Loucy (cell line): ENCODE measurements around the gene SLC4A9.

Experiments used
- EZH2phosphoT487 ChIP-seq: fragments of 200-600 bp; IDR thresholded peaks from 2 replicates; pipeline ENCODE4 v1.6.1; 2018; ENCODE audit warnings: antibody characterized with exemption, mild to moderate bottlenecking, moderate library complexity, borderline replicate concordance
- TF ChIP-seq, protein P1 (sequence below): fragments of 200-600 bp; sonication (generic); conservative IDR thresholded peaks from 2 replicates; pipeline ENCODE4 v1.5.1; 2014; ENCODE audit warnings: mild to moderate bottlenecking, antibody characterized with exemption, low read length

DNA sequence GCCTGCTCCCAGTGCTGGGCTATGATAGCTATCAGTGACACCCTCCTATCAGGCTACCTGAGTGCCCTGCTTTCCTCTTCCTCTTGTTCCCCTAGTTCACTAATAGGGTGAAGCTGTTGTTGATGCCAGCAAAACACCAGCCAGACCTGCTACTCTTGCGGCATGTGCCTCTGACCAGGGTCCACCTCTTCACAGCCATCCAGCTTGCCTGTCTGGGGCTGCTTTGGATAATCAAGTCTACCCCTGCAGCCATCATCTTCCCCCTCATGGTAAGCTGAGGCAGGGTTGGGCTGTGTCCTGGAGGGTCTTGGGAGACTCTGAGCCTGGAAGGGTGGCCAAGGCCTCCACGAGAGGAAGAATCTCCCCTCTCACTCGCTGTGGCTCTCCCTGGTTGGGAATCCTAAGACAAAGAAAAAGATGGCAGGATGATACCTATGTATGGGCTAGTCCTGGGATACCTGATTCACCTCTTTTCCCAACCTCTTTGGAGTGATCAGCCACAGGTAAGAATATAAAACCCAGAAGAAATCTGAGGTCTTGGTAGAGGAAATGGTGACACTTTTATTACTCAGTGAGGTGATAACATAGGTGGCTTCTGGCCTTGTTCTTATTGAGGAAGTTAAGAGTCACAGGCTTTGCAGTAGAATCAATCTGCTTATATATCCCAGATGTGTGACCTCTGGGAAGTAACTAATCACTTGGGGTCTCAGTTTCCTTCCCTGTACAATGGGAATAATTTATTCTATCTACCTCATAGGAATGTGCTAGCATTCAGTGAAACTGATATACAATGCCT is 11.6 kb downstream of the SLC4A9 start:
- TF ChIP-seq, protein P1, sequence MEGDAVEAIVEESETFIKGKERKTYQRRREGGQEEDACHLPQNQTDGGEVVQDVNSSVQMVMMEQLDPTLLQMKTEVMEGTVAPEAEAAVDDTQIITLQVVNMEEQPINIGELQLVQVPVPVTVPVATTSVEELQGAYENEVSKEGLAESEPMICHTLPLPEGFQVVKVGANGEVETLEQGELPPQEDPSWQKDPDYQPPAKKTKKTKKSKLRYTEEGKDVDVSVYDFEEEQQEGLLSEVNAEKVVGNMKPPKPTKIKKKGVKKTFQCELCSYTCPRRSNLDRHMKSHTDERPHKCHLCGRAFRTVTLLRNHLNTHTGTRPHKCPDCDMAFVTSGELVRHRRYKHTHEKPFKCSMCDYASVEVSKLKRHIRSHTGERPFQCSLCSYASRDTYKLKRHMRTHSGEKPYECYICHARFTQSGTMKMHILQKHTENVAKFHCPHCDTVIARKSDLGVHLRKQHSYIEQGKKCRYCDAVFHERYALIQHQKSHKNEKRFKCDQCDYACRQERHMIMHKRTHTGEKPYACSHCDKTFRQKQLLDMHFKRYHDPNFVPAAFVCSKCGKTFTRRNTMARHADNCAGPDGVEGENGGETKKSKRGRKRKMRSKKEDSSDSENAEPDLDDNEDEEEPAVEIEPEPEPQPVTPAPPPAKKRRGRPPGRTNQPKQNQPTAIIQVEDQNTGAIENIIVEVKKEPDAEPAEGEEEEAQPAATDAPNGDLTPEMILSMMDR = no peak
- no peak for TF ChIP-seq EZH2phosphoT487
